Trophoblast cell (in vitro differentiated cells and primary cell): ENCODE data around the gene GYG1. TPM values are rescaled to one million over a fixed set of nuclear protein-coding genes. Genes with fewer than 3 reads are reported as not detected.

Experiments used
- DNase-seq, 2 donors: peaks; one replicate each; pipeline ENCODE4 v3.0.0-alpha.2; 2016
- H2AFZ ChIP-seq: 2 replicates; pipeline ENCODE4 v1.6.1; 2013; ENCODE audit warnings: low read length, moderate library complexity, mild to moderate bottlenecking; ENCODE audit not compliant: insufficient read depth, poor library complexity
- H2AK5ac ChIP-seq: 2 replicates; pipeline ENCODE4 v1.6.1; 2013; ENCODE audit warnings: mild to moderate bottlenecking, low read length
- H2BK120ac ChIP-seq: 2 replicates; pipeline ENCODE4 v1.6.1; 2013; ENCODE audit warnings: low read length, mild to moderate bottlenecking, moderate library complexity; ENCODE audit not compliant: insufficient read depth, poor library complexity
- H2BK12ac ChIP-seq: 2 replicates; pipeline ENCODE4 v1.6.1; 2013; ENCODE audit warnings: mild to moderate bottlenecking, low read length, moderate library complexity
- H2BK5ac ChIP-seq: 2 replicates; pipeline ENCODE4 v1.6.1; 2013; ENCODE audit warnings: low read length, low read depth, moderate library complexity, mild to moderate bottlenecking; ENCODE audit not compliant: poor library complexity
- H3K14ac ChIP-seq: 2 replicates; pipeline ENCODE4 v1.6.1; 2013; ENCODE audit warnings: mild to moderate bottlenecking, low read length
- H3K18ac ChIP-seq: 2 replicates; pipeline ENCODE4 v1.6.1; 2013; ENCODE audit warnings: mild to moderate bottlenecking, low read length
- H3K23ac ChIP-seq: 2 replicates; pipeline ENCODE4 v1.6.1; 2013; ENCODE audit warnings: low read length
- H3K27ac ChIP-seq: 2 replicates; pipeline ENCODE4 v1.5.1; 2013; ENCODE audit warnings: low read depth, mild to moderate bottlenecking, inconsistent platforms, low read length, moderate library complexity
- H3K27me3 ChIP-seq: 2 replicates; pipeline ENCODE4 v1.6.1; 2013; ENCODE audit warnings: inconsistent platforms, mild to moderate bottlenecking, low read length, moderate library complexity; ENCODE audit not compliant: insufficient read depth
- H3K36me3 ChIP-seq, 2 experiments: 1 replicate in 1 of 2; 2 replicates in 1 of 2; pipeline ENCODE4 v1.6.1; 2013; ENCODE audit warnings: low read length in 2 of 2, mild to moderate bottlenecking in 2 of 2, moderate library complexity in 1 of 2; ENCODE audit not compliant: insufficient read depth in 2 of 2, control insufficient read depth in 1 of 2
- H3K4ac ChIP-seq: 2 replicates; pipeline ENCODE4 v1.6.1; 2013; ENCODE audit warnings: low read depth, mild to moderate bottlenecking, low read length, moderate library complexity
- H3K4me1 ChIP-seq, 2 experiments: 1 replicate in 1 of 2; 2 replicates in 1 of 2; pipeline ENCODE4 v1.6.1; 2013; ENCODE audit warnings: low read length in 2 of 2, mild to moderate bottlenecking in 2 of 2, moderate library complexity in 1 of 2; ENCODE audit not compliant: insufficient read depth in 2 of 2, control insufficient read depth in 1 of 2
- H3K4me2 ChIP-seq: 2 replicates; pipeline ENCODE4 v1.6.1; 2013; ENCODE audit warnings: inconsistent platforms, mild to moderate bottlenecking, low read length, moderate library complexity
- H3K4me3 ChIP-seq: 2 replicates; pipeline ENCODE4 v1.5.1; 2013; ENCODE audit warnings: mild to moderate bottlenecking, low read depth, low read length, inconsistent platforms
- H3K79me1 ChIP-seq: one replicate; pipeline ENCODE4 v1.6.1; 2013; ENCODE audit warnings: low read length
- H3K79me2 ChIP-seq: 2 replicates; pipeline ENCODE4 v1.6.1; 2013; ENCODE audit warnings: low read length, mild to moderate bottlenecking; ENCODE audit not compliant: control insufficient read depth, insufficient read depth, poor library complexity
- H3K9ac ChIP-seq: 2 replicates; pipeline ENCODE4 v1.6.1; 2013; ENCODE audit warnings: mild to moderate bottlenecking, low read length
- H3K9me3 ChIP-seq: 2 replicates; pipeline ENCODE4 v1.6.1; 2013; ENCODE audit warnings: low read depth, mild to moderate bottlenecking, control low read depth, inconsistent platforms, low read length; ENCODE audit not compliant: insufficient read depth
- H4K12ac ChIP-seq: 2 replicates; pipeline ENCODE4 v1.6.1; 2013; ENCODE audit warnings: low read depth, mild to moderate bottlenecking, low read length, moderate library complexity
- H4K8ac ChIP-seq: 2 replicates; pipeline ENCODE4 v1.6.1; 2013; ENCODE audit warnings: low read depth, mild to moderate bottlenecking, low read length, moderate library complexity
- H4K91ac ChIP-seq: one replicate; pipeline ENCODE4 v1.6.1; 2013; ENCODE audit warnings: low read depth, mild to moderate bottlenecking, low read length, moderate library complexity
- WGBS: extraction: QIAGEN DNeasy Blood & Tissue Kit; methylation state at CpG from one replicate; pipeline ENCODE4 v1.1.7; 2013; ENCODE audit warnings: missing lambda C conversion rate; ENCODE audit not compliant: insufficient read length, insufficient coverage; ENCODE audit errors: extremely low coverage; 5-methylcytosine and 5-hydroxymethylcytosine counted together
- polyA plus RNA-seq: library from polyadenylated mRNA; stranded (reverse); fragments of 200-250 nt; gene quantifications from 2 replicates; pipeline ENCODE4 v1.2.3, GENCODE V29; 2013

GYG1 gene
- 28.0 and 30.5 TPM in 2 replicates for polyA plus RNA-seq

GRCh38 chr3:148991219-148992026, at the start of gene GYG1:
Gene GYG1 (plus strand): TSS chr3:148991540. CDS start chr3:148991641, 101 bp downstream.
- Histone ChIP-seq H3K4me3 (peak within 1 kb of the TSS; percentile 89), H3K4me2 (peak within 1 kb of the TSS; percentile 93), H2BK5ac (no peak within 1 kb of the TSS), H3K27ac (peak within 1 kb of the TSS; percentile 59), H2AFZ (peak within 1 kb of the TSS; percentile 91), H3K9ac (peak within 1 kb of the TSS; percentile 87), H3K79me2 (no peaks in the 10 kb centered on the region), H3K27me3 (no peaks in the 10 kb centered on the region), H3K23ac (no peak within 1 kb of the TSS), H4K12ac (peak within 1 kb of the TSS; percentile 6), H3K79me1 (peaks cover 5% of the 10 kb centered on the region), H3K9me3 (no peaks in the 10 kb centered on the region), H3K4me1 (peaks cover 4 to 5% of the 10 kb centered on the region in 2 experiments), H4K91ac (peak within 1 kb of the TSS; percentile 36), H3K36me3 (no peaks in the 10 kb centered on the region), H2BK120ac (peak within 1 kb of the TSS; percentile 26), H3K4ac (peak within 1 kb of the TSS; percentile 33), H3K14ac (peak within 1 kb of the TSS; percentile 32), H4K8ac (peak within 1 kb of the TSS; percentile 66), H2AK5ac (no peak within 1 kb of the TSS), H3K18ac (peak within 1 kb of the TSS; percentile 76), H2BK12ac (no peak within 1 kb of the TSS)
- WGBS = no CpG with 5 or more reads among the region's 91 CpGs
- peak; percentile 82 to 88 for DNase-seq

- no peak overlapping the region for H2AK5ac ChIP-seq
- no peaks in the 10 kb centered on the region for H3K79me1 ChIP-seq
- H3K4me1 ChIP-seq = no peaks in the 10 kb centered on the region
- H3K14ac ChIP-seq = no peak overlapping the region
- no peak overlapping the region for H4K8ac ChIP-seq
- H3K36me3 ChIP-seq = no peaks in the 10 kb centered on the region
- no peak overlapping the region for H2BK120ac ChIP-seq
- H3K27me3 ChIP-seq = no peaks in the 10 kb centered on the region
- peak; percentile 32 to 92 for DNase-seq
- H4K91ac ChIP-seq = no peak overlapping the region
- no peak overlapping the region for H2AFZ ChIP-seq
- no peaks in the 10 kb centered on the region for H3K9me3 ChIP-seq
- H3K4me3 ChIP-seq = no peak overlapping the region
- no peak overlapping the region for H3K9ac ChIP-seq
- no peak overlapping the region for H2BK12ac ChIP-seq
- WGBS = no CpG with 5 or more reads among the region's 2 CpGs
- no peaks in the 10 kb centered on the region for H3K79me2 ChIP-seq
- H2BK5ac ChIP-seq = no peak overlapping the region
- no peak overlapping the region for H3K27ac ChIP-seq
- H4K12ac ChIP-seq = no peak overlapping the region
- H3K23ac ChIP-seq = no peak overlapping the region
- no peak overlapping the region for H3K18ac ChIP-seq
- H3K4me2 ChIP-seq = no peak overlapping the region
- no peak overlapping the region for H3K4ac ChIP-seq
Measured at GRCh38 chr3:148943506-148944205, 47.7 kb upstream of the GYG1 start.

- WGBS = no CpG with 5 or more reads among the region's 2 CpGs
Measured at GRCh38 chr3:148945116-148945515, 46.2 kb upstream of the GYG1 start.

DNA sequence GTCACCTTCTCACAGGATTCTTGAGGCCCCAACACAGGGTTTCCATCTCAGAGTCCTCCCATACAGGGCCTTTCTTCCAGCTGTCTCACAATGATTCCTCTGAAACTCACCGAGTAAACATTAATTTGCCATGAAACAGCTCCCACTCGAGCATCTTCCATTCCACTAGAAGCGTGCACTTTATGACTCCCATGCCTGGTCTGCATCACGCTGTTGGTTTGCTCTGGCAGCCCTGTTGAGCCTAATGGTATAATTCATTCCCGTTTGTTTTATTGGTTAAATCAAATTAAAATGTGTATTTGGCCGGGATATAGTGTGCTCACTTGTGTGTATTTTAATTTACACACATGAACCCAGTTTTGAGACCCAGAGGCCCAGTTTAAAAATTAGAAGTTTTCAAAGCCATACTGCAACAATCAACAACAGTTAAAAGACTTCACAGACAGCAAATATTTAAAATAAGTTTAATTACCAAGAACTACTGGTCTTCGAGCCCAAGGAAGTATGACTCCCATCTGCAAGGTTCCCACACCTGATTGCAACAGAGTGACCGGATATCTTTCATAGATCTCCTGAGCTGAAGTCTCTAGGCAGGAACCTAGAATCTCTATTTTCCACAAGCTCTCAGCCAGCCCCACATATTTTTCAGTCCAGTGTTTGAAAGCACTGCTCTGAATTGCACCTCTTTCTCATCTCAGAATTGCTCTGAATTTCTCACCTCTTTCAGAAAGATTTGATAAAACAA, 42.3 kb upstream of the GYG1 start:
- Histone ChIP-seq H4K8ac (no peak overlapping the region), H3K79me1 (no peaks in the 10 kb centered on the region), H3K14ac (no peak overlapping the region), H3K18ac (no peak overlapping the region), H3K27me3 (no peaks in the 10 kb centered on the region), H2BK120ac (no peak overlapping the region), H3K9ac (no peak overlapping the region), H4K12ac (no peak overlapping the region), H3K27ac (no peak overlapping the region), H4K91ac (no peak overlapping the region), H3K4me2 (no peak overlapping the region), H2BK5ac (no peak overlapping the region), H3K4ac (no peak overlapping the region), H3K9me3 (no peaks in the 10 kb centered on the region), H3K4me1 (no peaks in the 10 kb centered on the region), H3K79me2 (no peaks in the 10 kb centered on the region), H3K23ac (no peak overlapping the region), H3K36me3 (no peaks in the 10 kb centered on the region), H2BK12ac (no peak overlapping the region), H2AK5ac (no peak overlapping the region), H3K4me3 (no peak overlapping the region), H2AFZ (no peak overlapping the region)
- no CpG with 5 or more reads among the region's 8 CpGs for WGBS
- peak; percentile 15 to 37 for DNase-seq

More at GRCh38 chr3:148945116-148945515, 46.2 kb upstream of the GYG1 start:
- no peaks in the 10 kb centered on the region for H3K36me3 ChIP-seq
- no peak overlapping the region for H3K14ac ChIP-seq
- no peak overlapping the region for H3K4me3 ChIP-seq
- no peak overlapping the region for H2AFZ ChIP-seq
- H3K79me1 ChIP-seq = no peaks in the 10 kb centered on the region
- H3K27me3 ChIP-seq = no peaks in the 10 kb centered on the region
- H3K4me2 ChIP-seq = no peak overlapping the region
- no peak overlapping the region for H3K23ac ChIP-seq
- no peak overlapping the region for H2BK12ac ChIP-seq
- no peak for DNase-seq
- H4K91ac ChIP-seq = no peak overlapping the region
- no peak overlapping the region for H4K8ac ChIP-seq
- H3K4me1 ChIP-seq = no peaks in the 10 kb centered on the region
- no peak overlapping the region for H3K9ac ChIP-seq
- H3K27ac ChIP-seq = no peak overlapping the region
- no peaks in the 10 kb centered on the region for H3K9me3 ChIP-seq
- H3K18ac ChIP-seq = no peak overlapping the region
- H3K4ac ChIP-seq = no peak overlapping the region
- H3K79me2 ChIP-seq = no peaks in the 10 kb centered on the region
- no peak overlapping the region for H2AK5ac ChIP-seq
- no peak overlapping the region for H4K12ac ChIP-seq
- H2BK5ac ChIP-seq = no peak overlapping the region
- no peak overlapping the region for H2BK120ac ChIP-seq
